GM18861 (cell line): Measurements from ENCODE around the gene UST.
"Not testable (repeated sequence)": the region's sequence is repeated elsewhere in the genome, so short reads cannot be mapped to it uniquely, and the experiment has no call there.

Source experiments
- ATAC-seq: cut with Tn5 transposase; IDR thresholded peaks from one replicate; pipeline ENCODE4 v1.9.1; 2021; ENCODE audit not compliant: unreplicated experiment

The UST gene

GRCh38 chr6:148864132-148864531 lies 117.3 kb downstream of the UST start:
- not testable (repeated sequence) for ATAC-seq

GRCh38 chr6:148864941-148865340 lies 118.1 kb downstream of the UST start:
- ATAC-seq: no peak

- ATAC-seq: peak; percentile 98
Observed at GRCh38 chr6:148866657-148867268, 119.9 kb downstream of the UST start.

- ATAC-seq: no peak
Observed at GRCh38 chr6:148867862-148868261, 121.0 kb downstream of the UST start.

- ATAC-seq: no peak
Observed at GRCh38 chr6:148868314-148868713, 121.5 kb downstream of the UST start.

GRCh38 chr6:148868901-148869300 lies 122.1 kb downstream of the UST start:
- ATAC-seq: no peak

- no peak for ATAC-seq
Observed at GRCh38 chr6:148869585-148869984, 122.8 kb downstream of the UST start.

GRCh38 chr6:148873154-148873553 lies 126.3 kb downstream of the UST start:
- no peak for ATAC-seq

GRCh38 chr6:148873868-148874267 lies 127.0 kb downstream of the UST start:
- ATAC-seq: no peak

- no peak for ATAC-seq
Observed at GRCh38 chr6:148874698-148875293, 128.0 kb downstream of the UST start.

- ATAC-seq: no peak
Observed at GRCh38 chr6:148878683-148879082, 131.9 kb downstream of the UST start.

GRCh38 chr6:148880742-148881141 lies 133.9 kb downstream of the UST start:
- not testable (repeated sequence) for ATAC-seq

GRCh38 chr6:148881593-148882311 lies 134.9 kb downstream of the UST start:
- no peak for ATAC-seq

GRCh38 chr6:148883270-148883669 lies 136.4 kb downstream of the UST start:
- no peak for ATAC-seq

- peak; percentile 55 for ATAC-seq
Observed at GRCh38 chr6:148884461-148884860, 137.6 kb downstream of the UST start.

- ATAC-seq: no peak
Observed at GRCh38 chr6:148885136-148885865, 138.5 kb downstream of the UST start.

- no peak for ATAC-seq
Observed at GRCh38 chr6:148885925-148886845, 139.4 kb downstream of the UST start.

- no peak for ATAC-seq
Observed at GRCh38 chr6:148887181-148887580, 140.4 kb downstream of the UST start.

- no peak for ATAC-seq
Observed at GRCh38 chr6:148888856-148889255, 142.0 kb downstream of the UST start.

- no peak for ATAC-seq
Observed at GRCh38 chr6:148890096-148890495, 143.3 kb downstream of the UST start.
